Measurements from ENCODE around the gene AFAP1. TPM values are rescaled to one million over a fixed set of nuclear protein-coding genes. Genes with fewer than 3 reads are reported as not detected.

The AFAP1 gene
- total and polyA plus RNA-seq, 12 donors: 2.9 to 8.9 (median 5.8) TPM

DNA sequence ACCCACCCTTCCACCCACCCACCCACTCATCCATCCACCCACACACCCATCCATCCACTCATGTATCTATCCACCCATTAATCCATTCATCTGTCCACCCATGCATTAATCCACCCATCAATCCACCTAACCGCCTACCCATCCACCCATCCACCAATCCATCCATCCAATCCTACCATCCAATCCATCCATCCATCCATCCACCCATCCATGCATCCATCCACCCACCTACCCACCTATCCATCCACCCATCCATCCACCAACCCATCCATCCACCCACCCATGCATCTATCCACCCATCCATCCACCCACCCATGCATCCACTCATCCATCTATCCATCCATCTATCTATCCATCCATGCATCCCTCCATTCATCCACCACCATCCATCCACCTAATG is 34.8 kb upstream of the AFAP1 start:
- intact Hi-C loops (cut with DNase I): no loop called here
- no peaks in the 10 kb centered on the region for H3K27me3 ChIP-seq

DNA sequence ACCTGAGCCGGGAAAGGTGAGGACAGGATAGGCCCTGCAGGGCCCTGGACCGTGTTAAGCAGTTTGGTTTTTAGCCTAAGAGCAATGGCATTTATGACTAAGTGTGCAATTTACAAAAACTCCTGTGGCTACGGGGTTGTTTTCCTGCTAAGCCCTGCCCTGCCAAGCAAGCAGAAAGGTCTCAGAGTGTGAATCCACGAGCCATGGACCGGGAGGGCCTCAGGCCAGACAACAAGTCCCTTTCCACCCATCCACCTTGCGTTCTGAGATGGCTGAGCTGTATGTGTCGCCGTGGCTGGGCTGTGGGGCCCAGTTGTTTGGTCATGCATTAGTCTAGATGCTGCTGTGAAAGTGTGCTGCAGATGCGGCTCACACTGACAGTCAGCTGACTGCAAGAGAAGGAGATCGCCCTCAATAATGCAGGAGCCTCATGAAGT is 33.9 kb upstream of the AFAP1 start:
- TF ChIP-seq, protein P1, sequence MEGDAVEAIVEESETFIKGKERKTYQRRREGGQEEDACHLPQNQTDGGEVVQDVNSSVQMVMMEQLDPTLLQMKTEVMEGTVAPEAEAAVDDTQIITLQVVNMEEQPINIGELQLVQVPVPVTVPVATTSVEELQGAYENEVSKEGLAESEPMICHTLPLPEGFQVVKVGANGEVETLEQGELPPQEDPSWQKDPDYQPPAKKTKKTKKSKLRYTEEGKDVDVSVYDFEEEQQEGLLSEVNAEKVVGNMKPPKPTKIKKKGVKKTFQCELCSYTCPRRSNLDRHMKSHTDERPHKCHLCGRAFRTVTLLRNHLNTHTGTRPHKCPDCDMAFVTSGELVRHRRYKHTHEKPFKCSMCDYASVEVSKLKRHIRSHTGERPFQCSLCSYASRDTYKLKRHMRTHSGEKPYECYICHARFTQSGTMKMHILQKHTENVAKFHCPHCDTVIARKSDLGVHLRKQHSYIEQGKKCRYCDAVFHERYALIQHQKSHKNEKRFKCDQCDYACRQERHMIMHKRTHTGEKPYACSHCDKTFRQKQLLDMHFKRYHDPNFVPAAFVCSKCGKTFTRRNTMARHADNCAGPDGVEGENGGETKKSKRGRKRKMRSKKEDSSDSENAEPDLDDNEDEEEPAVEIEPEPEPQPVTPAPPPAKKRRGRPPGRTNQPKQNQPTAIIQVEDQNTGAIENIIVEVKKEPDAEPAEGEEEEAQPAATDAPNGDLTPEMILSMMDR (IDR thresholded peaks at IDR 0.05): no peak
- Histone ChIP-seq H3K9me3 (no peaks in the 10 kb centered on the region), H3K27ac (no peak overlapping the region), H3K27me3 (no peaks in the 10 kb centered on the region), H3K4me3 (no peak overlapping the region), H3K36me3 (no peaks in the 10 kb centered on the region), H3K4me1 (peaks cover 18 to 46% (median 37%) of the 10 kb centered on the region in 9 donors)
- DNase-seq: no peak
- intact Hi-C loops (cut with DNase I): no loop called here
- 82 to 87% methylated on average over 10 of the region's 10 CpGs for WGBS, 2 donors
- no peak for ATAC-seq

More for the DNA sequence above, 34.8 kb upstream of the AFAP1 start:
- WGBS, 2 donors: 94 to 97% methylated on average over 1 of the region's 1 CpG
- H3K27ac ChIP-seq: no peak overlapping the region
- peaks cover 10 to 45% (median 35%) of the 10 kb centered on the region in 9 donors for H3K4me1 ChIP-seq
- TF ChIP-seq, protein P1 (IDR thresholded peaks at IDR 0.05): no peak
- no peaks in the 10 kb centered on the region for H3K9me3 ChIP-seq
- ATAC-seq: no peak
- DNase-seq: no peak
- no peaks in the 10 kb centered on the region for H3K36me3 ChIP-seq
- H3K4me3 ChIP-seq: no peak overlapping the region

DNA sequence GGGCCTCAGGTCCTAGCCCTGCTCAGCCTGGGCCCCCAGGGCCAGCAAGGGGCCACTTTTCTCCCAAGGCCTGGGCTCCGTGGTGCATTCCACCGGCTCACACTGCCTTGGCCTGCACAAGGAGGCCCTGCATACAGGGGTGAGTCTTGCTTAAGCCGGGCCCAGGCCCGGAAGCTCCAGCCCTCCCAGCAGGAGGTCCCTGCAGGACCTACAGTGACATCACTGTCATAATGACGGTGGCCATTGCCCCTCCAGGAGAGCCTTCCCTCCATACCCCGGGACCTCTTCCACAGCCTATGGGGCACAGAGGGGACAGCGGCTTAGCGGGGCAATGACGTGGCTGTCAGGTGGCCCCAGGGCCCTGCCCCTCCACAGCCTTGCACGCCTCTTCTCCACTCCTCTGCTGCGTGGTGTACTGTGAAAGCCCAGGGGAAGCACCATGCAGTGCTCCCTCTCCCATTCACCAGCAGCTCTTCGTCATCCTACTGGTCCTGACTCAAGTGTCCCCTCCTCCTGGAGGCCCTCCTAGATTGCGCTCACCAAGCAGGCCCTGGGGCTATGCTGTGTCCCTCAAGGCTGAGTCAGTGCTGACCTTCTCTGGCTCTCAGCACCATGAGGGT is 32.3 kb upstream of the AFAP1 start:
- Histone ChIP-seq H3K4me1 (peaks cover 23 to 50% (median 40%) of the 10 kb centered on the region in 9 donors), H3K9me3 (no peaks in the 10 kb centered on the region), H3K4me3 (no peak overlapping the region), H3K27ac (peak overlapping the region in 1 of 10 donors; percentile 88), H3K36me3 (no peaks in the 10 kb centered on the region), H3K27me3 (no peaks in the 10 kb centered on the region)
- WGBS, 2 donors: 93 to 95% methylated on average over 13 of the region's 13 CpGs
- TF ChIP-seq, protein P1 (IDR thresholded peaks at IDR 0.05): no peak
- intact Hi-C loops (cut with DNase I): no loop called here
- DNase-seq (no peak), ATAC-seq (no peak)

DNA sequence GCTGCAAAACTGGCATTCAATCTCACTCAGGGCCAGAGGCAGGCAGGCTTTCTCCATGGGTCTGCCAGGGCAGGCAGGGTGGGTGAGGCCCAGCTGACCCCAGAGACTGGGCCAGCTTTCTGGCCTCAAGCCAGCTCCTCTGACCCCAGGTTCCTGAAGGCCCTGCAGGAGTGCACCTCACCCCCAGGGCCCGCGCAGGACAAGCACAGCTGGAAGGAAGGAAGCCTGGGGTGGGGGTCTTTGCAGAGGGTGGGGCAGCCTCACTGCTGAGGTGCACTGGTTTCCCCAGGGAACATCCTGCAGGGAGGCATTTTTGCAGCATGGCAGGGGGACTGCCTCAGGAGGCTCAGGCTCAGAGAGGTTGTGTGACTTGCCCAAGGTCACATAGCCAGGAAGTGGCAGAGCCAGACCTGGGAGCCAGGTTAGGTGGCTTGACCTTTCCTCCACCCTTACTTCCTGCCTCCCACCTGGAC is 31.5 kb upstream of the AFAP1 start:
- ATAC-seq (peak in 1 of 8 donors; percentile 11), DNase-seq (no peak)
- Histone ChIP-seq H3K4me3 (peak overlapping the region in 1 of 10 donors; percentile 40), H3K4me1 (peaks cover 23 to 50% (median 40%) of the 10 kb centered on the region in 9 donors), H3K9me3 (no peaks in the 10 kb centered on the region), H3K27ac (peak overlapping the region in 3 of 10 donors; percentile 68 to 88 (median 69)), H3K27me3 (no peaks in the 10 kb centered on the region), H3K36me3 (no peaks in the 10 kb centered on the region)
- TF ChIP-seq, protein P1 (IDR thresholded peaks at IDR 0.05): no peak
- 51 to 72% methylated on average over 2 of the region's 2 CpGs for WGBS, 2 donors
- intact Hi-C loops (cut with DNase I): no loop called here
